Hepatocyte (in vitro differentiated cells): Measurements from ENCODE around the gene MBNL3. TPM values are rescaled to one million over a fixed set of nuclear protein-coding genes. Genes with fewer than 3 reads are reported as not detected.

ENCODE experiments used
- DNase-seq: peaks from one replicate; pipeline ENCODE4 v3.0.0-alpha.2; 2016; ENCODE audit warnings: low spot score
- H2AFZ ChIP-seq: fragments of 200-600 bp; sonication (generic); 2 replicates; pipeline ENCODE4 v1.6.0; 2016; ENCODE audit warnings: antibody characterized with exemption, mild to moderate bottlenecking
- H3K27ac ChIP-seq: fragments of 200-600 bp; sonication (generic); 2 replicates; pipeline ENCODE4 v1.5.1; 2016; ENCODE audit warnings: mild to moderate bottlenecking
- H3K27me3 ChIP-seq: fragments of 200-600 bp; sonication (generic); 2 replicates; pipeline ENCODE4 v1.6.1; 2016
- H3K36me3 ChIP-seq: fragments of 200-600 bp; sonication (generic); replicated peaks from 2 replicates; pipeline ENCODE4 v1.5.1; 2016; ENCODE audit warnings: low read depth; ENCODE audit not compliant: insufficient read depth
- H3K4me1 ChIP-seq: fragments of 200-600 bp; sonication (generic); 2 replicates; pipeline ENCODE4 v1.5.1; 2016; ENCODE audit warnings: mild to moderate bottlenecking, moderate library complexity; ENCODE audit not compliant: insufficient read depth
- H3K4me2 ChIP-seq: fragments of 200-600 bp; sonication (generic); 2 replicates; pipeline ENCODE4 v1.6.0; 2016
- H3K4me3 ChIP-seq: fragments of 200-600 bp; sonication (generic); 2 replicates; pipeline ENCODE4 v1.5.1; 2016; ENCODE audit warnings: mild to moderate bottlenecking
- H3K79me2 ChIP-seq: fragments of 200-600 bp; sonication (generic); 2 replicates; pipeline ENCODE4 v1.6.0; 2017; ENCODE audit warnings: mild to moderate bottlenecking
- H3K9me2 ChIP-seq: fragments of 200-600 bp; sonication (generic); replicated peaks from 2 replicates; pipeline ENCODE4 v1.6.0; 2017; ENCODE audit warnings: mild to moderate bottlenecking; ENCODE audit not compliant: insufficient read depth
- H3K9me3 ChIP-seq: fragments of 200-600 bp; sonication (generic); 2 replicates; pipeline ENCODE4 v1.5.1; 2016; ENCODE audit warnings: low read depth, mild to moderate bottlenecking
- H4K20me1 ChIP-seq: fragments of 200-600 bp; sonication (generic); 2 replicates; pipeline ENCODE4 v1.6.0; 2016; ENCODE audit warnings: mild to moderate bottlenecking; ENCODE audit not compliant: insufficient read depth, poor library complexity, severe bottlenecking
- EZH2 ChIP-seq: fragments of 200-600 bp; sonication (generic); IDR thresholded peaks from 2 replicates; pipeline ENCODE4 v1.6.1; 2016; ENCODE audit warnings: antibody characterized with exemption, mild to moderate bottlenecking, borderline replicate concordance
- EZH2phosphoT487 ChIP-seq: fragments of 200-600 bp; sonication (generic); IDR thresholded peaks from one replicate; pipeline ENCODE4 v1.6.1; 2018; ENCODE audit warnings: antibody characterized with exemption, mild to moderate bottlenecking, low read depth, moderate library complexity; ENCODE audit not compliant: unreplicated experiment, severe bottlenecking
- WGBS: methylation state at CpG from one replicate; pipeline ENCODE4 v1.1.6; 2016; ENCODE audit warnings: low lambda C conversion rate; ENCODE audit errors: missing lambda C conversion rate; 5-methylcytosine and 5-hydroxymethylcytosine counted together
- polyA plus RNA-seq: library from polyadenylated mRNA; unstranded; fragments of >200 nt; fragmentation: Nextera tagmentation; extraction: Ambion mirVana; gene quantifications from 2 replicates; pipeline ENCODE4 v1.2.1, GENCODE V29; 2016
- total RNA-seq: library from RNA; depleted of rRNA; stranded (reverse); fragments of >200 nt; gene quantifications from 2 replicates; pipeline ENCODE4 v1.2.3, GENCODE V29; 2014
- TF ChIP-seq, protein P1 (sequence below): fragments of 200-600 bp; sonication (generic); IDR thresholded peaks from 2 replicates; pipeline ENCODE4 v1.5.1; 2016; ENCODE audit warnings: antibody characterized with exemption, mild to moderate bottlenecking; ENCODE audit not compliant: poor library complexity

MBNL3 gene
- 73.8 and 90.5 TPM in 2 replicates for total RNA-seq
- polyA plus RNA-seq: 9.6 and 11.6 TPM in 2 replicates

DNA sequence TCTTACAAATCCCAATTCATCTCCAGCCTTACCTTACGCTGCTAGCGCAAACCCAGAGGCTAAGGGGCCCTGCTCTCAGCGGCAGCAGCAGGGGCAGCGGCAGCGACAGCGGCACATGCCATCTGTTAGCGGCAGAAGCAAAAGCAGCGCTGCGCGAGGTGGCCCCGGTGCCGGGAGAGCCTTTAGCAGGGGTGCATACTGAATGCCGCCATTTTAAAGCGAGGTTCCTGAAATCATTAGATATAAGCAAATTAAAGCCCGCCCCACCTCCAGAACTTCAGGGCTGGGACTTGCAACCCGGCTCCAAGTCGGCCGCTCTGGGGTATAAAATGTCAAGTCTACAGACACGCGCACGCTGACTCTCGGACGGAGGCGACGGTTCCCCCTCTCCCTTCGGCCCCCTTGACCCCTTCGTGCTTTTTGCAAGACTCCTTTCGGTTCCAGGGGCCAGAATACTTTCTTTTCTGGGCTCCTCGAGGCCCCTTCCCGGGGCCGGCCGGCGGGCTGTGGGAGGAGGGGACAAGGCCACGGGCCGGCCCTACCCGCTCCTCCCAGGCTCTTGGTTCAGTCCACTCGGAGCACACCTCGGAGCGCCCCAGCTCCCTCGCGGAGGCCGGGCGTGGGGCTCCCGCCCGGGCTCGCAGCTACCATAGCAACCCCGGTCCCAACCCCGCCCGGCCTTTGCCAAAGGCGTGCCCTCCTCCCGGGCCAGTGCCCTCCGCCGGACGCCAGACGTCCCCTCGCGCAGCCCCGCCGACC, at the start of gene MBNL3:
MBNL3 (minus strand) TSS at position 220 of the 759 bp plus-strand sequence. CDS start 49,427 bp downstream, outside the sequence.
- Histone ChIP-seq H4K20me1 (no peaks in the 10 kb centered on the region), H3K4me3 (peak within 1 kb of the TSS; percentile 45), H3K9me3 (no peaks in the 10 kb centered on the region), H3K9me2 (no peaks in the 10 kb centered on the region), H3K4me1 (no peaks in the 10 kb centered on the region), H3K4me2 (peak within 1 kb of the TSS; percentile 86), H3K27ac (peak within 1 kb of the TSS; percentile 90), H3K36me3 (no peaks in the 10 kb centered on the region), H2AFZ (peak within 1 kb of the TSS; percentile 57), H3K79me2 (peaks cover 17% of the 10 kb centered on the region), H3K27me3 (no peaks in the 10 kb centered on the region)
- peak; percentile 72 for DNase-seq
- TF ChIP-seq, protein P1, sequence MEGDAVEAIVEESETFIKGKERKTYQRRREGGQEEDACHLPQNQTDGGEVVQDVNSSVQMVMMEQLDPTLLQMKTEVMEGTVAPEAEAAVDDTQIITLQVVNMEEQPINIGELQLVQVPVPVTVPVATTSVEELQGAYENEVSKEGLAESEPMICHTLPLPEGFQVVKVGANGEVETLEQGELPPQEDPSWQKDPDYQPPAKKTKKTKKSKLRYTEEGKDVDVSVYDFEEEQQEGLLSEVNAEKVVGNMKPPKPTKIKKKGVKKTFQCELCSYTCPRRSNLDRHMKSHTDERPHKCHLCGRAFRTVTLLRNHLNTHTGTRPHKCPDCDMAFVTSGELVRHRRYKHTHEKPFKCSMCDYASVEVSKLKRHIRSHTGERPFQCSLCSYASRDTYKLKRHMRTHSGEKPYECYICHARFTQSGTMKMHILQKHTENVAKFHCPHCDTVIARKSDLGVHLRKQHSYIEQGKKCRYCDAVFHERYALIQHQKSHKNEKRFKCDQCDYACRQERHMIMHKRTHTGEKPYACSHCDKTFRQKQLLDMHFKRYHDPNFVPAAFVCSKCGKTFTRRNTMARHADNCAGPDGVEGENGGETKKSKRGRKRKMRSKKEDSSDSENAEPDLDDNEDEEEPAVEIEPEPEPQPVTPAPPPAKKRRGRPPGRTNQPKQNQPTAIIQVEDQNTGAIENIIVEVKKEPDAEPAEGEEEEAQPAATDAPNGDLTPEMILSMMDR: no peak
- TF ChIP-seq EZH2phosphoT487 (no peak), EZH2 (no peak)
- WGBS: 60% methylated on average over 43 of the region's 59 CpGs

DNA sequence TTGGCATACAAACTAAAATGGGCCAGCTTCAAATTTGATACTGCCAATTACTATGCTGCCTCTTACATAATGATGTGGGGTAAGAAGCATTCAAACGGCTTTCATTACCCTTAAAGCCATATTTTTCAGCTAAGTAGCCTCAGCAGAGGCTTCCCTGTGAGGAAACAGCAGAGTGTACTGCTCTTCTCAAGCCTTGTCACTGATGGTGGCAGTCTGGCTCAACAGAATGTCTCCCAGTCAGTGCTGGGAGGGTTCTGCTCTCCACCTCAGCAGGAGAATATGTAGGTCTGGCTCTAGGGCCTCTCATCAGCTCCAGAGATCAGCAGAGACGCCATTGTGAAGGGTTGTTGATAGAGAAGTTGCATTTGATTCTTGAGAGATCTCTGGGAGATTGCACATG, 44.6 kb upstream of the MBNL3 start:
- Histone ChIP-seq H2AFZ (no peak overlapping the region), H3K27me3 (no peaks in the 10 kb centered on the region), H3K36me3 (no peaks in the 10 kb centered on the region), H3K9me2 (no peaks in the 10 kb centered on the region), H3K4me3 (no peak overlapping the region), H3K9me3 (no peaks in the 10 kb centered on the region), H3K79me2 (no peaks in the 10 kb centered on the region), H4K20me1 (no peaks in the 10 kb centered on the region), H3K27ac (no peak overlapping the region), H3K4me1 (no peaks in the 10 kb centered on the region), H3K4me2 (no peak overlapping the region)
- no peak for DNase-seq
- 31% methylated on average over 2 of the region's 2 CpGs for WGBS
- TF ChIP-seq EZH2: no peak
- TF ChIP-seq, protein P1: no peak
- no peak for TF ChIP-seq EZH2phosphoT487

DNA sequence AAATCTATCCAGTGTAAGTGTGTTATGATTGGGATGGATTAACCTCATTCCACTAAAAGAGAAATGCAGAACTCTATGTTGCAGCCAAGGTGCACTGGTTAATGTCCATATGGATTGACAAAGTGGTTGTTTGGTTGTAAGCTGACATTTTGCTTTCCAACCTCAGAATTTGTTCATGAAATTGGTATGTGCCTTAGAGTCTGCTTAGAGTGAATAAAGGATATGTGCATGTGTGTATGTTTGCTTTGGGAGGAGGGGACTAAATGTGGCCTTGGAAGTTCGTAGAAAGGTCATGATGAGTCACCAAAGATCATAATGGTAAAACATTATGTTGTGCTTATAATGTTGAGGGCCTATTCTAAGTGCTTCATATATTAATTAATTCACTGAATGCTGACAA, 44.1 kb upstream of the MBNL3 start:
- no peak overlapping the region for H2AFZ ChIP-seq
- H3K4me3 ChIP-seq: no peak overlapping the region
- TF ChIP-seq EZH2 (no peak), EZH2phosphoT487 (no peak)
- TF ChIP-seq, protein P1: no peak
- no peaks in the 10 kb centered on the region for H4K20me1 ChIP-seq
- H3K36me3 ChIP-seq: no peaks in the 10 kb centered on the region
- H3K27me3 ChIP-seq: no peaks in the 10 kb centered on the region
- H3K27ac ChIP-seq: no peak overlapping the region
- DNase-seq: no peak
- H3K4me1 ChIP-seq: no peaks in the 10 kb centered on the region
- H3K9me3 ChIP-seq: no peaks in the 10 kb centered on the region
- 35% methylated on average over 1 of the region's 1 CpG for WGBS
- H3K9me2 ChIP-seq: no peaks in the 10 kb centered on the region
- H3K4me2 ChIP-seq: no peak overlapping the region
- no peaks in the 10 kb centered on the region for H3K79me2 ChIP-seq
